SIG-M5 (cell line): ENCODE measurements around the gene PIAS4.
"Not testable (repeated sequence)": the region's sequence is repeated elsewhere in the genome, so short reads cannot be mapped to it uniquely, and the experiment has no call there.

Source experiments
- DNase-seq: peaks from one replicate; lab custom pipeline; 2025; lab: John Stamatoyannopoulos, UW

PIAS4 gene

DNA sequence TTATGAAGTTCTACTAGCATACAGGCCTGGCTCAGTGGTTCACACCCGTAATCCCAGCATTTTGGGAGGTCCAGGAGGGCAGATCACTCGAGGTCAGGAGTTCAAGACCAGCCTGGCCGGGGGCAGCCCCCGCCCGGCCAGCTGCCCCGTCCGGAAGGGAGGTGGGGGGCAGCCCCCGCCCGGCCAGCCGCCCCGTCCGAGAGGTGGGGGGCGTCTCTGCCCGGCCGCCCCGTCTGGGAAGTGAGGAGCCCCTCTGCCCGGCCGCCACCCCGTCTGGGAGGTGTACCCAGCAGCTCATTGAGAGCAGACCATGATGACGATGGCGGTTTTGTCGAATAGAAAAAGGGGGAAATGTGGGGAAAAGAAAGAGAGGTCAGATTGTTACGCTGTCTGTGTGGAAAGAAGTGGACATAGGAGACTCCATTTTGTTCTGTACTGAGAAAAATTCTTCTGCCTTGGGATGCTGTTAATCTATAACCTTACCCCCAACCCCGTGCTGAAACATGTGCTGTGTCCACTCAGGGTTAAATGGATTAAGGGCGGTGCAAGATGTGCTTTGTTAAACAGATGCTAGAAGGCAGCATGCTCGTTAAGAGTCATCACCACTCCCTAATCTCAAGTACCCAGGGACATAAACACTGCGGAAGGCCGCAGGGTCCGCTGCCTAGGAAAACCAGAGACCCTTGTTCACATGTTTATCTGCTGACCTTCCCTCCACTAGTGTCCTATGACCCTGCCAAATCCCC is 8.7 kb upstream of the PIAS4 start:
- not testable (repeated sequence) for DNase-seq

DNA sequence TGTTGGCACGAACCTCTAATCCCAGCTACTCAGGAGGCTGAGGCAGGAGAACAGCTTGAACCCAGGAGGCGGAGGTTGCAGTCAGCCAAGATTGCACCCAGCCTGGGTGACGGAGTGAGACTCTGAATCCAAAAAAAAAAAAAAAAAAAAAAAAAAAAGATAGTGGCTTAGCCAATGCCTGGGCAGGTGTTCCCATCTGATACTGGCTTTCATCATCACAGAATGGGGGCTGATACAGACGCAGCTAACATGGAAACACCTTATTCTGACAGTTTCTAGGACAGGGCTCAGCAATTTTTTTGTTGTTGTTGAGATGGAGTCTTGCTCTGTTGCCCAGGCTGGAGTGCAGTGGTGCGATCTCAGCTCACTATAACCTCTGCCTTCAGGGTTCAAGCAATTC is 6.7 kb upstream of the PIAS4 start:
- DNase-seq, result not testable (repeated sequence)

DNA sequence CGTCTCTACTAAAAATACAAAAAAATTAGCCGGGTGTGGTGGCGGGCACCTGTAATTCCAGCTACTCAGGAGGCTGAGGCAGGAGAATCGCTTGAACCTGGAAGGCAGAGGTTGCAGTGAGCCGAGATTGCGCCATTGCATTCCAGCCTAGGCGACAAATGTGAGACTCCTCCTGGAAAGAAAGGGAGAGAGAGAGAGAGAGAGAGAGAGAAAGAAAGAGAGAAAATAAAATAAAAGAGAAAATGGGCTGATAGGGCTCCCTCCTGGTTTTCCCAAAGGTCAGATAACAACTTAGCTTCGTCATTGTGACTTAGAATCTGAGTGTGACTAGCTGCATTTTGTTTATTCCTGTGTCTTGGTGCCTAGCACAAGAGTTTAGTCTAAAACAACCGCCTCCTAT is 2.1 kb upstream of the PIAS4 start:
- DNase-seq, result not testable (repeated sequence)

DNA sequence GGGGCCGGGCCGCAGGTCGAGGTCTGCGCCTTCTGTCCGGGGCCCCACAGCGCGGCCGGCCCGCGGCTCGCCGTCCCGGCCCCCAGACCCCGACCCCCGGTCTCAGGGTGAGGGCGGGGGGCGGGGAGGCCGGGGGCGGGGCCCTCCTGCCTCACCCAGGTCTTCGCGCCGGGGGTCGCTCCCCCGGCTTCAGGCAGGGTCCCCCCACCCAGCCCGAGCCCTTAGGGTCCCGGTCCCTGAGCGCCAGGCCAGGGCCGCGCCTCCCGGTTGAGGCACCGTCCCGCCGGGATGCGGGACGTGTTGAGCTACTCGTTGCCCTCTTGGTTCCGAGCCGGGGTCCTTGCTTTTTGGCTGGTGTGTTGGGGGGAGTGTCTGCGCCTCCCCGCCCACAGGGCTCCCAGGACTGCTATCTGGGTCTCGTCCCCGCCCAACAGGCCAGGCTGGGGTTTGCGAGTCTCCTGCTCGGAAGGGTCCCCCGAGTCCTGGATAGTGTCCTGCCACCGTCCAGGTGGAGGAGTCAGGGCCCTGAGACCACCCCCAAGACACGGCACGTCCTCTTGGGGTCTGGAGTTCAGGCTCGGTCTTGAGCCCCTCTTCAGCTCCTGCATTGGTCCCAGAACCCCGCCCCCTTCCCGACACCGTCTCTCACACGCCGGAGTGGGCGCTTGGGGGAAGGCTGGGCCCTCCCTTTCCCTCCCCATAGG is 452 bp downstream of the PIAS4 start:
- no peak for DNase-seq

DNA sequence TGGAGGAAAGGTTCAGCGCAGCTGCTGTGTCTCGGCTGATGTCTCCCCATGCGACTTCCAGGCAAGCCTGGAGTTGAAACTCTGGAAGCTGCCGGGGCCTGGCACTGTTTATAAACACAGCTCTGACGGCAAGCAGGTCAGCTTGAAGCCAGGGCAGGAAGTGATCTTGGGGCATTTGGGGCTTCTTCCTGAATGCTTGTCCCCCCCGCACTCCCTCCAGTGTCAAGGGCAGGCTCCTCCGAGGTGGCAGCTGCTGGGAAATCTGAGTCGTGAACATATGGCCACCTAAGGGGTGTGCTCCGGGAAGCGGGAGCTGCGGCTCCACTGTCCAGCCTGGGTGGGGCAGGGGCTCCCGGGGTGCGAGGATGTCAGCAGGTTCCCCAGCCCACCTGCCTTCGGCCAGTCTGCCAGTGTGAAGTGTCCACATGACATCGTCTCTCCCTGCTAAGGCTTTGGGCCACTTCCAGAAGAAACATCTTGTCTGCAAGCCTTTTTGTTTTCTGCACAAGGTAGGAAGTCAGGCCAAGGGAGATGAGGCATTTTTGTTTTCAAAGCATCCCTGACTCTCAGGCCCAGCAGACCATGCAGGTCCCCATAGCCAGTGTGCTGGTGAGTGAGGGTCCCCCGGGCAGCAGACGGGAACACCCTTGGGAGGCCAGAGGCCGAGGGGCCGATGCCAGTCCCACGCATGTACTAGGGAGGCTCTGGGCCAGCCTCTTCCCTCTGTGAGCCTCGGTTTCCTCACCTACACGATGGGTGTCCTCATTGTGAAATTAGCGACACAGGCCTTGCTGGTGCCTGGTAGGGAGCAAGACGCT is 2.7 kb downstream of the PIAS4 start:
- DNase-seq, result no peak

DNA sequence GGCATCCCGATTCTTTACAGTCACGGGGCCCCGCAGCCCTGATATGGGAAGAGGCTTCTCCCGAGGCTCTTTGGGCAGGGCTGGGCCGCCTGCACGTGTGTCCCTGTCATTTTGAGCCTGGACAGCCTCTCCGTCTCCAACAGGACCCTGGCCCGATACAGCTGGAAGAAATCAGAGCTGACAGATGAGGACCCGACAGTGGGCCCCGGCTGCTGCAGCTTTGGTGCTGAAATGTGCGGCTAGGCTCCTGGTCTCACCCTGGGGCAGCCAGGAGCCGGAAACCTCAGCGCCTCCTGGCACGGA is 3.2 kb downstream of the PIAS4 start:
- DNase-seq, result no peak

DNA sequence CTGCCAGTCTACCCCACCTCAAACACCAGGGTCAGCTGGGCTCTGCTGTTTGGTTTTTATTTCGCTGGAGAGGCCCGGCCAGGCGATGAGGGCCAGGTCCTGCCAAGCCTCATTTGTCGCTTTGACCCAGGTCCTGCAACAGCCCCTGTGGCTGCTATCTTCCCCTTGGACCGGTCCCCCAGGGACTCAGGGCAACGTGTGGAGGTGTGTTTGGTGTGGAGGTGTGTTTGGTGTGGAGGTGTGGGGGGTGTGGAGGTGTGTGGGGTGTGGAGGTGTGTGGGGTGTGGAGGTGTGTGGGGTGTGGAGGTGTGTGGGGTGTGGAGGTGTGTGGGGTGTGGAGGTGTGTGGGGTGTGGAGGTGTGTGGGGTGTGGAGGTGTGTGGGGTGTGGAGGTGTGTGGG is 3.9 kb downstream of the PIAS4 start:
- DNase-seq, result not testable (repeated sequence)

DNA sequence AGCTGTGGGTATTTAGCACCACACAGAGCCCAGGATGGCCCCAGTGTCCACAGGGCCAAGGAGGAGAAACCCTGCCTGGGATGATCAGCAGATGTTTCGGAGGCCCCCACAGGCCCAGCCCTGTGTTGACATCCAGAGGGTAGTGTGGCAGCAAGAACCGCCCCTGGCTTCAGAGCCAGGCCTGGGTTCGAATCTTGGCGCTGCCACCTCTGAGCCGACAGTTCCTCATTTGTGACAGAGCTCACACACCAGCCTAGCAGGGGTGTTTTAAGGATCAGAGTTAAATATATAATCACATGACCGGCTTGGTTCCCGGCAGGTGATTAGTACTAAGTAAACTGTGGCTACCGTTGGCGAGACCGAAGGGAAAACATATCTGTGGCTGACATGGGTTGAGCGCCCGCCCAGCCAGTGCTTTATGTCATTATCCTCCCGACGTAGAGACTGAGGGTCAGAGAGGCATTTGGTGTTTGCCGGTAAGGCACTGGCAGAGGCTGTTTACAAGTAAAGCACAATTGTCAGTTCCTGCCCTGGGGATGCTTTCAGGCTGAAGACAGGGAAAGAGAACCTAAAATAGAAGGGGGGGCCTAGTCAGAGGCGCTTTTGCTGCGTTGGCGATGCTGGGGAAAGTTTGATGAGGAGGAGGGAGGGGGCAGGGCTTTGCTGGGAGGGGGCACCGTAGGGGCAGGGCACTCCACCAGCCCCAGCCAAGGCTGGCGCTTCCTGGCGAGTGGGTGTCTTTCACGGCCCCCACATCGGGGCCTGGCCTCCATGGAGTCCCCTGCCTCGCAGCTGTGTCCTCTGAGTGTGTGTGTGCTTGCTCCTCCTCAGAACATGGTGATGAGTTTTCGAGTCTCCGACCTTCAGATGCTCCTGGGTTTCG is 4.8 kb downstream of the PIAS4 start:
- DNase-seq, result no peak

DNA sequence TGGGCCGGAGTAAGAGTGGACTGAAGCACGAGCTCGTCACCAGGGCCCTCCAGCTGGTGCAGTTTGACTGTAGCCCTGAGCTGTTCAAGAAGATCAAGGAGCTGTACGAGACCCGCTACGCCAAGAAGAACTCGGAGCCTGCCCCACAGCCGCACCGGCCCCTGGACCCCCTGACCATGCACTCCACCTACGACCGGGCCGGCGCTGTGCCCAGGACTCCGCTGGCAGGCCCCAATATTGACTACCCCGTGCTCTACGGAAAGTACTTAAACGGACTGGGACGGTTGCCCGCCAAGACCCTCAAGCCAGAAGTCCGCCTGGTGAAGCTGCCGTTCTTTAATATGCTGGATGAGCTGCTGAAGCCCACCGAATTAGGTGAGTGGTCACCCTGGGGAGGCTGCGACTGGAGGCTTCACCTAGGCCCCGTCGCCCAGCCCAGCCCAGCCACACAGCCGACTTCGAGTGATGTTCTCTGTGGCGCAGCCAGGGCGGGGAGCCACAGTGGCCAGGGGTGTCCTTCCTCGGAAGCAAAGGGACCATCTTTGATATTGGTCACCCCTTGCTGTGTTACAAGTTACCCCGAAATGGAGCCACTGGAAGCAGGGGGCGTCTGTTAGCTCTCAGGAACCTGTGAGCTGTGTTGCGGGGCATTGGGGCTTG is 5.6 kb downstream of the PIAS4 start:
- no peak for DNase-seq

DNA sequence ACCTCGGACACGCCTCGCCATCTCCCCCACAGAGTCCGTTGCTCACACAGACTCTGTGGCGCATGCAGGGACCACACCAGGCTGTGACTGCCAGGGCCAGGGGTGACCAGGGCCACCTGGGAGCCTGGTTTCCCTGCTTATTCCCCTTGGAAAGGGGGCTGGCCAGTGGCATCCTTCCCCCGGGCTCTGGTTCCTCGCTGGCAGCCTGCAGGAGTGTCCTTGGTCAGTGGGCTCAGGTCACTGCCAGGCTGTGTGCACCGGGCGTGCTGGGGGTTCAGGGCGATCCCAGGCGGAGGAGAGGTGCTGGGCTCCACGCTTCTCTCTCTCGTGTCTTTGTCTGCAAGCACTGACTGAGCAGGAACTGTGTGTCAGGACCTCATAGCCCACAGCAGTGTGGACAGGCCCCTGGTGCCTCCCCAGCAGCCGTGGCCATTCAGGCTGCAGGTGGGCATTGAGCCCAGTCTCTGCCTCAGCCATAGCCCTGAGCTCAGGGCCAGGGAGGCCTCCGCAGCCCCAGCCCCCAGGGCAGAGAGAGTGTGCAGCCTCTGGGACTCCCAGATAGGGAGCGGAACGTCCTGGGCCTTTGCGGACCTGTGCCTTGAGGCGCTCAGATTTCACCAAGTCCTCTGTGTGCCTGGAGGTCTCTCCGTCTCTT is 6.5 kb downstream of the PIAS4 start:
- DNase-seq, result no peak

DNA sequence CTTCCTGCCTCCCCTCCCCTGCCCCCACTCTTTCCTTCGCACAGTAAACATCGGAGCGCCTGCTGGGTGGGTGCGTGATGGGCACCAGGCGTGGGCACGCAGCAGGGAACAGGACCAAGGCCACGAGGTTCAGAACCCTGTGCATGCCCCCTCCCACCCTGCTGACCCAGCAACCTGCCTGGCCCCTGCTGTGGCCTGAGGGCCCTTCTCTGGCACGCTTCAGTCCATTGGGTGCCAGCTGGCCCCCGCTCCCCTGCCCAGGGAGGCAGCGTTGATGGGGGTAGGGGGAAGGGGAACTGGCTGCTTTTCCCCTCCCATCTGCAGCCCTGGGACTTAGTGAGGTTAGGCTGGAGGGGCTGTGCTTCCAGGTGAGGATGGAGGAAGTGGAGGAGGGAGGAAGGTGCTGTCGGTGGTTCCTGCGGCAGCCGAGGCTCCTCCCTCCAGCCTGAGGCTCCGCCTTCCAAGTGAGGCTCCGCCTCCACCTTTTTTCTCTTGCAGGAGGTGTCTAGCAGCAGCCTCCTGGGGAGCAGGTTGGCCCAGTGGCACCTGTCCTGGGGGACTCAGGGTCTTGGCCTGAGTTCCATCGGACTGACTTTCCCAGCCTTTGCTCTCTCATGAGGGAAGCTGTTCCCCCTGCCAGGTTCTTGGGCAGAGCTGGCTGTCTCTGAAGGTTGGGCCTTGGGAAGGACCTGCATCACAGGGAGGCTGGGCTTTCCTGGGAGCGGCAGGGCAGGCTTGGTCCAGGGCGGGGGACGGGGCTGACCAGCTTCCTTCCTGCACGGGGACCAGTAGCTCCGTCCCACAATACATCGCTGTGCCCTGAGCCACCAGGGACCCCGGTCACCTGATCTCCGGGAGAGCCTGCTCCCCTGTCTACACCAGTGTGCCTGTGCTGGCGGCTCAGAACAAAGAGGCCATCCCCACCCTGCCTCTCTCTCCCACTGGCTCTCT is 7.3 kb downstream of the PIAS4 start:
- DNase-seq, result no peak

DNA sequence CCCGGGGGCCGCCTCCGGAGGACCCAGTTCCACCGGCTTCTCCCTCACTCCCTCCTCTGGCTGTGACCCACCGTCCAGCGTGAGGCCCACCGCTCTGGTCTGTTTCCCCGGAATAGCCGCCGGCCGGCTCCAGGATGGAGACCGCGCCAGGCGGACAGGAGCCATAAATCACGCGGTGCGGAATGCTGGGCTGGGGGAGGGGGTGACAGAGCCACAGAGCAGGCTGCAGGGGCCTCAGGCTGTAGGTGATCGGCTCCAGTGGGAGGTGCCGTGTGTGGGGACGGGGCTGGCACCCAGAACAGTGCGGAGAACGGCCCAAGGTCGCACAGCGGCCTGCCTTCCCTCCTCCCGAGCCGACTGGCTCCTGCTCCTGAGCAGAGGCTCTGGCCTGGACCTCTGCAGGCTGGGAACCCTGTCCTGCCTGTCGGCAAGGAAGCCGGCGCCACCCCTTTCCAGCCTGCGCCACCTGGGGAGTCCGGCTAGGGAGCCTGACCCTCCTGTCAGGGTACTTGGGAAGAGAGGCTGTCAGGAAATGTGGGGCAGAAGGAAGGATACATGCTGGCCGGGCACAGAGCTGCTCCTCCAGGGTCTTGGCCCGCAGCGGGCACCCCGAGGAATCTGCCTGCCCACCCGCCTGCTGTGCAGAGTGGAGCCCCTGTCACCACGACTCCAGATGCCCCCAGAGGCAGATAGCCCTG is 8.3 kb downstream of the PIAS4 start:
- DNase-seq, result no peak

DNA sequence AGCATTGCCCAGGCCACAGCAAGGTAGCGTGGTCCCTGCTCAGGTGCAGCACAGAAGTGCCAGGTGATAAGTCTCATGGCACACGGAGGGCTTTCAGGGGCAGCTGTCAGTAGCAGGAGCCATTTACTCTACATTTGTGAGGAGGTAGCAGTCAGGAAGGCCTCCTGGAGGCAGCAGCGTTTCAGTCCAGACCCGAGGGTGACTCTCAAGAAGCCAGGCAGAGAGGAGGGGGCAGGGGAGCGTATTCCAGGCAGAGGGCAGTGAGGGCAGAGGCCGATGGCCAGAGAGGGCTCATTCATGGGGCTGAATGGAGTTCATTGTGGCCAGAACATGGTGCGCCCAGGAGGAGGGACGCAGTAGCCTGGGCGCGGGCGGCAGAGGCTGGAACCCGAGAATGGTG is 8.9 kb downstream of the PIAS4 start:
- no peak for DNase-seq

DNA sequence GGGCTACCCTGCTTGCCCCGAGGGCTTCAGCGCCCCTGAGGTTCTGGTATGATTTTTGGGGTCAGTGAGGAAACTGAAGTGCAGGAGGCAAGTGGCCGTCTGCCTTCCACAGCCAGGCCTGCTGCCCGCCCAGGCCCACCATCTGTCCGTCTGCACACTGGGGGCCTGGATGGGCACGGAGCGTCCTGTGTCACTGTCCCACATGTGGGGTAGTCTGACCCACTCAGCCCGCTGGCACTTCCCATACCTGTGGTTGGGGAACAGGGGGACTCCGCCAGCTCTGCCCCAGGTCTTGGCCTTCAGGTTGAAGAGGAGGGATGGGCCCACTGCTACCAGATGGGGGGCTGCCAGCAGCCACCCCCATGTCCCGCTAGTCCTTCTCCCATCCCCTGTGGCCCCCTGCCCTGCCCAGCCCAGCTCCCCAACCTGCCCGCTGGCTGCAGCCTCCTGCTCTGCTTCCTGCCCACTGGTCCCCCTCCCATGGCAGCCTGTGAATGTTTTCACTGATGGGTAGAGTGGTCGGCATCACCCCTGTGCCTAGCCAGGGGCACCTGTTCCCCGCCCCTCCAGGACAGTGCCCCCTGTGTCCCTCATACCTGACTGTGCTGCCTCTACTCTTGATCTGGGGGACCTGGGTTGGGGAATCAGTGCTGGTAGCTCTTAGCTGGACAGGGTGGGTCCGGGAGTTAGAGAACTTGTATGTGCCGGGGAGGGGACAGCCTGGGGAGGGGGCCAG is 9.5 kb downstream of the PIAS4 start:
- no peak for DNase-seq

DNA sequence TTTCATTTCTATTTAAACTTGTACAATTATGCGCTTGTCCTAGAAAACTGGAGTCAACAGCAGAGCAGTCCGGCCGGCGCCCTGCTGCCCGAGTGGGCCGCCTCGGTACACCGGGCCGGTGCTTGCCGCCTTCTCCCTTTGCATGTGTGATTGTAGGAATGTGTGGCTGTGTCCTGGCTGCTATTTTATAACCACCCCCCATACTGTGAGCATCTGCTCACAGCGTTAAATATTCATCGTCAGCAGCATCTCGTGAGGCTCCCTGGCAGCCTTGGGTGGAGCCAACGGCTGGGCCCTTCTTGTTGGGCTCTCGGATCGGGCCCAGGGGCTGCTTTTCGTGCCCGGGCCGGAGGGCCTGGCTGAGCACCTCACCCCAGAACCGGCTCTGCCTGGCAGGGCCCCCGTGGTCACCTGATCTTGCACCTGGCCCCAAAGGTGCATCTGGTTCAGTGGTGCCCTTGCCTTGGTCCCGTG is 10.6 kb downstream of the PIAS4 start:
- DNase-seq, result no peak

DNA sequence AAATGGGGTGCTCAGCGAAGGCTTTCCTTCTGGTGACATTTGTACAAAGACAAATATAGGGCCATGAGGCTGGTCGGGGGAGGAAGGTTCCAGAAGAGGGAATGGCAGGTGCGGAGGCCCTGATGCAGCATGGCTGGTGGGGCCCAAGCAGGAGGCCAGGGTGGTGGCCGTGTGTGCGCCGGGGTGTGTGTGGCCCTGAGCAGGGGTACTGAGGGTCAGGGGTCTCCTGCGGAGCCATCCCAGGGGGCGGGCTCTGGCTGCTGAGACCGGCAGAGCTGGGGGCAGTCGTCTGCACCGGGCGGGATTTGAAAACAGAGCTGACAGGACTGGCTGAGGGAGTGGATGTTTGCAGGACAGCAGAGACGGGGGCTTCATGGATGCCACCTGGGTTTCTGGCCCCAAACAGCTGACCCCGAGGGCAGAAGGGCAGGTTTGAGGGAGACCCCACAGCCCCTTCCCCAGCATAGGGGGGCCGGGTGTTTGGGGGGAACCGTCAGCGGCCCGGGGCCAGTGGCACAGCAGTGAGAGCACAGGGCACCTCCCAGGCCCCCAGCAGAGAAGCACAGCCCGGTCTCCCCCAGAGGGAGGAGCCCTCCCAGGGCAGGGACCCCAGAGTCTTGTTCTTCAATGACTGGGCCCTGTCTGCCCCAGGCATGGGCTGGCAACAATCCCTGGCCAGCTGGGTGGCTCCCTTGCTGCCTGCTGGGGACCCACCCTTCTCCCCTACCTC is 11.4 kb downstream of the PIAS4 start:
- no peak for DNase-seq

DNA sequence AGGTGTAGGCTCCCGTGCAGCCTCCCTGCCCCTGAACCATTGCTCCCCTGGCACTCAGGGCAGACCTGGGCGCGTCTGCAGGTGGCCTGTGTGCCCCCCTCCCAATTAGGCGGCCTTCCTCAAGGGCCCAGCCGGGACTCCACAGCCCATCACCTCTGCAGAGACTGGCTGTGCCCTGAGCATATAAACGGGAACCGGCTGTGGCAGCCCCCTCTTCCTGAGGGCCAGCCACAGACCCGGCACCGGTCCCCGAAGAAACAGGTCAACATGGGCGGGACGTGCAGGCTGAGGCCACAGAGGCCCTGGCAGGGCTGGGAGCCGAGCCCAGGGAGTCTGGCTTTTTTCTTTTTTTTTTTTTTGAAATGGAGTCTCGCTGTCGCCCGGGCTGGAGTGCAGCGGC is 12.0 kb downstream of the PIAS4 start:
- no peak for DNase-seq
